Vagina (tissue), 2 donors: ENCODE data around the gene NPR2.

ENCODE experiments used
- CTCF ChIP-seq, 3 experiments: fragments of 450-650 bp in 2 of 3; fragments of 200-600 bp in 1 of 3; sonication (generic) in 1 of 3; IDR thresholded peaks; one replicate each; pipeline ENCODE4 v1.5.1; 2017 to 2019; ENCODE audit warnings: antibody characterized with exemption in 3 of 3, mild to moderate bottlenecking in 2 of 3, moderate library complexity in 2 of 3
- POLR2A ChIP-seq, 2 donors: fragments of 450-650 bp; IDR thresholded peaks; one replicate each; pipeline ENCODE4 v1.6.1; 2017; ENCODE audit warnings: antibody characterized with exemption in 2 of 2, mild to moderate bottlenecking in 2 of 2, moderate library complexity in 2 of 2

GRCh38 chr9:35829764-35830096, 38.3 kb downstream of the NPR2 start:
- no peak for TF ChIP-seq CTCF (IDR thresholded peaks at IDR 0.05)
- no peak for TF ChIP-seq POLR2A (IDR thresholded peaks at IDR 0.05)
